Suppressor macrophage treated with lipopolysaccharide for 4 hours (primary cell): Measurements from ENCODE around the gene MED16.
"Not testable (repeated sequence)": the region's sequence is repeated elsewhere in the genome, so short reads cannot be mapped to it uniquely, and the experiment has no call there.

ENCODE experiments used
- DNase-seq: peaks from one replicate; pipeline ENCODE4 v3.0.0-alpha.2; 2020

The MED16 gene

DNA sequence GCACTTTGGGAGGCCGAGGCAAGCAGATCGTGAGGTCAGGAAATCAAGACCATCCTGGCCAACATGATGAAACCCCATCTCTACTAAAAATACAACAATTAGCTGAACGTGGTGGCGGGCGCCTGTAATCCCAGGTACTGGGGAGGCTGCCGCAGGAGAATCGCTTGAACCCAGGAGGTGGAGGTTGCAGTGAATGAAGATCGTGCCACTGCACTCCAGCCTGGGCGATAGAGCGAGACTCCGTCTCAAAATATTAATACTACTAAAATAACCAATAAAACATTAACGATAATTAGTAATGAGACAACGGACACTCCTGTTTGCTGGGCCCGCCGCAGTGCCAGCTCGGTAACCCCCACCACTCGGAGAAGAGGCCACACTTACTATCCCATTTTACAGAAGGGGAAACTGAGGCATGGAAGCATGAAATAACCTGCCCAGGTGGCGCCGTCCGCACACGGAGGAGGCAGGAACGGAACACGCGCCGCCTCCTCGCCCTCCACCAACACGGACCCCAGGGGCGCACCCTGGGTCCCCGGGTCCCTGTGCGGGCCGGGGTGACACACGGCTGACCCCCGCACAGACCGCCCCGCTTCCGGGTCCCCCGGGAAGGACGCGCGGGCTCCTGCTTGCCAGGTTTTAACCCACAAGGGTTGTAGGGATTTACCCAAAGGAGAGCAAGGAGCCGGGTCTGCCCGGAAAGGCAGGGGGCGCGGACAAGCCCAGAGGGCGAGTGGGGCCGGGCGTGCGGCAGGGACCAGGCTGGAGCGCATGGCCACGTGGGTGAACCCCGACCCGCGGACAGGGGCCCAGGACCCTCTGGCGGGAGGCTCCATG, 18.4 kb upstream of the MED16 start:
- no peak for DNase-seq

DNA sequence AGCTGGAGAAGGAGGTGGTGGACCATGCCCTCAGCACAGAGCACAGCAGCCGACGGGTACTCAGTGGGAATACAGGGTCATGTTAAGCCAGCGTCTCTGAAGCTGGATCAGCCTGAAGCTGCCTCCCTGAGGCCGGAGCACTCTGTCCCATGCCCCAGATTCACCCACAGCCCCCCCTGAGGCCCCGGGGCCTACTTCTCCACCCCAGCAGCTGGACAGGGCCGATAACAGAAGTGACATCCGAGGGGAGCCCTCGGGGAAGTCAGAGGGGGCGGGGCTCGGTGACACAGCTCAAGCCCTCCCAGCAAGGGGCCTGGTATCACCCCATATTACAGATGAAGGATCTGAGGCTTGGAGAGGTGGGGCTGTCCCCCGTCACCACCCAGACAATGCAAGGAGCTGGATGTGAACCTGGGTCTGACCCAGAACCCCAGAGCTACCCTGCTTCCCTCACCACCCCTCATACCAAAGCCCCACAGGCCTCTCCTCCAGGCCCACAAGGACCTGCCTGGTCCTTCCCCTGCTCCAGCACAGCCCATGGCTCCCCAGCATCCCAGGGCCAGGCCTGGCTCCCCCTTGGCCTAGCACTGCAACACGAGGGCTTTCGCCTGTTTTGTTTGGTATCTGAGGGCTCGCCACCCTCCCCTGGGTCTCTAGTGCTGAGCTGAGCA, 14.3 kb upstream of the MED16 start:
- DNase-seq: peak; percentile 52

DNA sequence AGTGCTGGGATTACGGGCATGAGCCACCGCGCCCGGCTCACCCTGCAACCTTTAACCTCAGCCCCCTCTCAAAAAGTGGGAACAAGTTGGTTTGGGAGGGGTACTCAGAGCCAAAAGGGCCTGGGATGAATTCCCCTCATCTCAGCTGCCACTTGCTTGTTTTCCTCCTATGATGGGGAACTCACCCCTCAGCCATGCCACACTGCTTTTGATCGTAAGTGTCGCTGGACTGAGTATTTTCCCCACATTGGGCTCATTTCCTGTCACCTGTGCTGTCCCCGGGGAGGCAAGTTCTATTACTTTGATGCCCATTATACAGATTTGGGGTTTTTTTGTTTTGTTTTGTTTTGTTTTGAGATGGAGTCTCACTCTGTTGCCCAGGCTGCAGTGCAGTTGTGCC, 13.5 kb upstream of the MED16 start:
- DNase-seq: no peak

DNA sequence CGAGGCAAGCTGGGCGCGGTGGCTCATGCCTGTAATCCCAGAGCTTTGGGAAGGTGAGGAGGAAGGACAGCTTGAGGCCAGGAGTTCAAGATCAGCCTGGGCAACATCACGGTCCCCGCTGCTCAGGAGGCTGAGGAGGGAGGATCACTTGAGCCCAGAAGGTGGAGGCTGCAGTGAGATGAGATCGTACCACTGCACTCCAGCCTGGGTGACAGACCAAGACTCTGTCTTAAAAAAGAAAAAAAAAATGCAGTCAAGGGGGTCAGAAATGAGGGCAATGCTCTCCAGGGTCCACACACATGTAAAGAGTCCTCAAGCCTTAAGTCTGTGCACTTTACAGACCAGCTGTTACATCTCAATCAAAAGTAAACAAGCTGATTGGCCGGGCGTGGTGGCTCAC, 11.6 kb upstream of the MED16 start:
- no peak for DNase-seq

DNA sequence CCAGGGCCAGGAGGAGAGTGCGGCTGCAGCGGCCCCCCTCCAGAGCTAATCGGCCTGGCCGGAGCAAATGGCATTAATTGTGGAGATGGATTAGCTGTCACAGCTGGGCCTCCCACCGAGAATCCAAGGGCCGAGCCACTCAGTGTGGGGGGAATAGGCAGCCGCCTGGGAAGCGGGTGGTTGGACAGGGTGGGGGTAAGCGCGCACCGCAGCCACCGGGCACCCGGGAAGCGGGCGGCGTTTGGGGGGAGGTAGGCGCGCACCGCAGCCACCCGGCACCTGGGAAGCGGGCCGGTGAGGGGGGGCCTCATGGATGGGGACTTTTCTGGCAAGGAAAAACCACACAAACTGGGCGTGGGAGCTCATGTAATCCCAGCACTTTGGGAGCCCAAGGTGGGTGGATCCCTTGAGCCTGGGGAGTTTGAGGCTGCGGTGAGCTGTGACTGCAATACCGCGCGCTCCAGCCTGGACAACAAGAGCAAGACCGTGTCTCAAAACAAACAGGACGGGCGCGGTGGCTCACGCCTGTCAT, 10.3 kb upstream of the MED16 start:
- DNase-seq: no peak

DNA sequence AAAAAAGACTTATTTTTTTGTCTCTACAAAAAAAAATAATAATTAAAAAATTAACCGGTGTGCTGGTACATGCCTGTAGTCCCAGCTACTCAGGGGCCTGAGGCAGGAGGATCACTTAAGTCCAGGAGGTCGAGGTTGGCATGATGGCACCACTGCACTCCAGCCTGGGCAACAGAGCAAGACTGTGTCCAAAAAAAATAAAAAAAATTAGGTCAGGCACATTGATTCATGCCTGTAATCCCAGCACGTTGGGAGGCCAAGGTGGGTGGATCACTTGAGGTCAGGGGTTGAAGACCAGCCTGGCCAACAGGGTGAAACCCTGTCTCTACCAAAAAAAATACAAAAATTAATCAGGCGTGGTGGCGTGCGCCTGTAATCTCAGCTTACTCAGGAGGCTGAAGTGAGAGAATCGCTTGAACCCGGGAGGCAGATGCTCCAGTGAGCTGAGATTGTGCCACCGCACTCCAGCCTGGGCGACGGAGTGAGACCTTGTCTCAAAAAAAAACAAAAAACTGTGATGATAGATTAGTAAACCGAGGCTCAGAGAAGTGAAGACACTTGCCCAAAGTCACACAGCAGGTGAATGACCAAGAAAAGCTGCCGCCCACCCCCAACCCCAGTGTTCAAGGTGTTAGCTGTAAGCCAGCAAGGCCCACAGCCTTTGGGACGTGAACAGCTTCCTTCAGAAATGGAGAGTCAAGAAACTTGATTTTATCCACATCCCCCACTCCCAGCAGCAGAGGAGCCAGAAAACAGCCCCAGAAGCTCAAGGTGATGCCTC, 9.6 kb upstream of the MED16 start:
- no peak for DNase-seq

DNA sequence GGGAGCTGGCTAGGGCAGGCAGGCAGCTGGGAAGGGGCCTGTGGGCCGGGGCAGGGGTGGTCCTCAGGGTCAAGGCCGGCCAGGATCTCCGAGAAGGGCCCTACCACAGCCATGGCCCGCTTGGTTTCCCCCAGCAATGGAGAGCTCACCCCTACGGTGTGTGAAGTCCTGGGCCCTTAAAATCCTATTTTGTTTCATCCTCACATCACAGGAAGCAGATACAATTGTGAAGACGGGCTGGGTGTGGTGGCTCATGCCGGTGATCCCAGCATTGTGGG, 9.0 kb upstream of the MED16 start:
- no peak for DNase-seq

DNA sequence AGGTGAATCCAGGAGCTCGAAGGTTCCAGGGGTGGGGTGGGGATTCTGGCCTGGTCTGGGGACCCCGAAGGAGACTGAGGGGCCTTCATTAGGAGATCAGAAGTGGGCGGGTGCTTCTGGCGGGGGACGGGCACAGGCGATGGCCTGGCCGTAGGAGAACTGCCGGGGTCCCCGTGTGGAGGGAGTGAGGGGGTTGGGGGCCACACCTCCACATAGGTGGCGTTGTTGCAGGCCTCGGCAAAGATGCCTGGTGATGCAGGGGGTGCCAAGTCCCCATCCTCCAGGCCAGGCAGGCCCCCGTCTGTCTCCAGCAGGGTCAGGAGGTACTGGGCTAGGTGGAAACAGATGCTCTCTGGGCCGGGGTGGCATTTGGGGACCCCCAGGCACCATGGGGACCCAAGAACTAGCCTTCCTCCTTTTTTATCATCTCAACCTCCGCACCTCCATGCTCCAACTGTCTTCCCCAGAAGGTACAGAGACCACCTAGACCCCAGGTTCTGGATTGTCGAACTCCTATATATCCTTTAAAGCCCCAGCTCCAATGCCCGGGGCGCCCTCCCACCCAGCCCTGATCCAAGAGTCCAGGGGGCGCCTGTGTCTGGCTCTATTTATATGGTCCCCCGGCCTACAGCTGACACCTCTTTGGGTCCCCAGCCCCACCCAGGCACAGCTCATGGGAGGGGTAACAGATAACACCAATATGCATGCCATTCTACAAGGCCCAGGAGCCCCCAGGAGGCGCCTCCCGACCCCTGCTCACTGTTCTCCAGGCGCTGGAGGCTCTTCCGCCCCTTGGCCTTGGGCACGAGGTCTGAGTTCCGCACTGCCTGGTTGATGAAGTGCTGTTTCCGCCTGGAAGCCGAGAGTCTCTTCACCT, 8.5 kb upstream of the MED16 start:
- DNase-seq: no peak

DNA sequence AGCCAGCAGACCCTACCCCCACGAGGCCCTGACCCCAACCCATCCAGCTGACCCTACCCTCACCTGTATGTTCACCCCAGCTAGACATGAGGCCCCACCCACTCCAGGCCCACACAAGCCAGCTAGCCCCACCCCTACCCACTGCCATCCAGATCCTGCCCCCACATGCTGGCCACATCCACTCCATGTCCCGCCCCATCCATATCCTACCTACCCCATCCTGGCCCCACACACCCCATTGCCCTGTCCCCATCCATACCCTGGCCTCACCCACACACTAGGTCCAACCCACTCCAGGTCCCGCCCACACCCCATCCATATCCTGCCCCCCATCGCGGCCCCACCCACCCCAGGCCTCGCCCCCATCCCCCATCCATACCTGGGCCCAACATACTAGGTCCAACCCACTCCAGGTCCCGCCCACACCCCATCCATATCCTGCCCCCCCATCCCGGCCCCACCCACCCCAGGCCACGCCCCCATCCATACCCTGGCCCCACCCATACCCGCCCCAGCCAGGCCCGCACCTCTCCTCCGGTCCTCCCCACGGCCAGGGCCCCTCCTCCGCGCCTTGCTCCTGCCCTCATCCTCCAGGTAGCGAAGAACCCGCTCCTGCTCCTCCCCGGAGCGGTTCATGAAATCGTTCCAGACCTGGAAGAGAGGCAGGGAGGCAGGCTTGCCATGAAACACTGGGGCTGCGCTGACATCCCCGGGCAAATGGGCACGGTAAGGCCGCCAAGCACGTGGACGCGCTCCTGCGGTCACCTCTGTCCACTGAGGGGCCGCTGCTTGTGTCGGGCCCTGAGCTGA, 7.5 kb upstream of the MED16 start:
- DNase-seq: no peak

DNA sequence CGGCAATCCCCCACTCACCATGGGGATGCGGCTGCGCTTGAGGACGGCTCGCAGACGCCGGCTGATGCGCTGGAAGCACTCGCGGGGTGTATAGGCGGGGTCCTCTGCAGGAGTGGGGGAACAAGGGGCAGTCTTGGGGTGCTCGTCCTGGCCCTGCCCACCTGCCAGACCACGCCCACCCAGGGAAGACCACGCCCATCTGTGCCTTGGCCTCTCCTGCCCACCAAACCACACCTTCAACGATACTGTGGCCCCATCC, 7.0 kb upstream of the MED16 start:
- DNase-seq: no peak

DNA sequence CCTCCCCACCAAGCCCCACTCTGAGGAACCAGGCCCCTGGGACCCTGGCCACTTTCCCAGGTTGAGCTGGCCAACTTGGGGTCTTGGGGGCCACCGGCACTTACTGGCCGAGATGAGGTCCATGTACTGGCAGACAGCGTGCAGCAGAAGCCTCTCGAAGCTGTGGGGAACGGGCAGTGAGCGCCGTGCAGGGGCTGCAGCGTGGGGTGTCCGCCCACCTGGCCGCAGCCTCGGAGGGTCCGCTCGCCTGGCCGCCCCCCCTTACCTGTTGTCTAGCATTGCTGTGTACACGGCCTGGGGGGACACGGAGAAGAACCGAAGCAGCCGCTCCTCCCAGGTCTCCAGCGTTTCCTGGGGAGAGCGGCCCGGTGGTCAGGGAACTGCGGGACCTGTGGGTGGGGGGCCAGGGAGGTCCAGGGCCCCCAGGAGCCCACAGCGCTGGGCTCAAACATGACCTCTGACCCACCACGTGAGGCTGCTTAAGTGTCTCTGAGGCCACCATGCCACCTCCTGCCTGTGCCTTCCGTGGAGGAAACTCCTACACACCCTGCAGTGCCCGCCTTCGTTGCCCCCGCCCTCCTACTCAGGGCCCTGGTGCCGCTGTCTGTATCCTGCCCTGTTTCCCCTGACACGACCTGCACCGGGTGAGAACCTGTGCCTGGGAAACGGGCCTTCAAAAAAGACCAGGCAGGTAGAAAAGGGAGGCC, 6.5 kb upstream of the MED16 start:
- no peak for DNase-seq

DNA sequence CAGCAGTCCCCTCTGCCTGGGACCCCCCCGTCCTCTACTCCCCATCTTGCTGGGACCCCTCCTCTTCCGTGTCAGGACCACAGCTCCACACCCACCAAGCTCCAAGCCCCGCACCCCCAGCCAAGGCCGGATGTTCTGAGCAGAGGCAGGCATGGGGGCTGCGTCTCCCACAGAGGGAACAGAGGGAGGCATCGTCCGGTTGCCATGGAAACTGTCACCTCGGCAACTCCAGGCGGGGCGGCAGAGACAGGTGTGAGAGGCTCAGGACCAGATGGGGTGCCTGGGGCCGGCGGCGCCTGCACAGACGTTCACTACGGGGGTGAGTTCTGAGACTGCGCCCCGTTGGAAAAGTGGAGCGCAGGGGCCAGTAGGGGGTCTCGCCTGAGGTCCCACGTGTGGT, 5.7 kb upstream of the MED16 start:
- no peak for DNase-seq

DNA sequence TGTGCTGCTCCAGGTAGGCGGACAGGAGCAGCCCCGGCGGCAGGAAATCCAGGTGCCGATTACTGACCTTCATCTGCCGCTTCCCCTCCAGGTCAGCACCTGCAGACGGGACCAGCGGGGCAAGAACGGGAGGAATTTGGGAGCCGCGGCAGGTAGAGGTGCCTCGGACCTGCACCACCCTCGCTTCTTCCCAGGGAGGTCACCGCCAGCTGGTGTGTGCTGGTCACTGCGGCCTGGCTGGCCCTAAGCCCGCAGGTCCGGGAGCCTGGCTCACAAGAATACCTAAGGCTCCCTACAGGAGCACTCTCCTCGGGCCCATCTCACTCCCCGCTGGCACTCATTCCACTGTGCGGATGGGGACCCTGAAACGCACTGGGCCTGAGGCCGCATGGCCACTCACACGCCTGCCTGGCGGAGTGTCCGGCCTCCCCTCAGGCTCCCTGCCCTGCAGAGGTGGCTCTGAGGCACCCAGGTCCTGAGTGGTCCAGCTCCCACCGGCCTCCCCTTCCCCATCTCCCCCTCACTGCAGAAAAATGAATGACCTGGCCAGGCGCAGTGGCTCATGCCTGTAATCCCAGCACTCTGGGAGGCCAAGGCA, 4.6 kb upstream of the MED16 start:
- DNase-seq: no peak

DNA sequence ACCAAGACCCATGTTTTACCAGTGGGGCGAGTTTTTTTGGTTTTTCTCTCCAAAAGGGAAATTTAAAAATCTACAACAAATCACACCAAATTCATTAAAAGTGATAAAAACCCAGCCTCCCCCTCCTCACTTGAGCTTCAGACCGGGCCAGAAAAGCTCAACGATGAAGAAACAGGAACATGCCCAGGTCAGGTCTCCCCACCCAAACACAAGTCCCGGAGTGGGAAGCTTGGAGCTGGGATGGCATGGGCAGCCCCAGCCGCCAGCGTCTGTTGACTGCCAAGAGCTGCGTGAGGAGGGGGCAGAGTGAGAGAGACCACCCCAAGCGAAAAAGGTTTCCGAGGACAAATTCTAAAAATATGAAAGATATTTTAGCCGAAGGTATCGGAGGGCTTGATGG, 4.0 kb upstream of the MED16 start:
- DNase-seq: no peak

DNA sequence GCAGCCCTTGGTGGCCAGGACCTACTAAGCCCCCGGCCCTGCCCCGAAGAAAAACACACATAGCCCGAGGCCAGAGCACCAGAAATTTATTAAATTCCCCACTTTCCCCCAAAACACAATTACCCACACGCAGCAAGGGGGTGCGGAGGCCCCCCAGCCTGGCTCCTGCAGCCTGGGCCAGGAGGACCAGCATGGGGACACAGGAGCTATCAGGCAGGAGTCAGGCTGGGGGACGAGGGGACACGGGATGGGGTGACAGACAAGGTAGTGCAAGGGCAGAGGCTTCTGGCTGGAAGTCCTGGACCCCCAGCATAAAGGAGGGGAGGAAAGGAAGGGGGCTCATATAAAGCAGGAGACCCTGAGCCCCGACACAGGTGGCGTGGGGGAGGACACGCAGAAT, 3.4 kb upstream of the MED16 start:
- DNase-seq: no peak

DNA sequence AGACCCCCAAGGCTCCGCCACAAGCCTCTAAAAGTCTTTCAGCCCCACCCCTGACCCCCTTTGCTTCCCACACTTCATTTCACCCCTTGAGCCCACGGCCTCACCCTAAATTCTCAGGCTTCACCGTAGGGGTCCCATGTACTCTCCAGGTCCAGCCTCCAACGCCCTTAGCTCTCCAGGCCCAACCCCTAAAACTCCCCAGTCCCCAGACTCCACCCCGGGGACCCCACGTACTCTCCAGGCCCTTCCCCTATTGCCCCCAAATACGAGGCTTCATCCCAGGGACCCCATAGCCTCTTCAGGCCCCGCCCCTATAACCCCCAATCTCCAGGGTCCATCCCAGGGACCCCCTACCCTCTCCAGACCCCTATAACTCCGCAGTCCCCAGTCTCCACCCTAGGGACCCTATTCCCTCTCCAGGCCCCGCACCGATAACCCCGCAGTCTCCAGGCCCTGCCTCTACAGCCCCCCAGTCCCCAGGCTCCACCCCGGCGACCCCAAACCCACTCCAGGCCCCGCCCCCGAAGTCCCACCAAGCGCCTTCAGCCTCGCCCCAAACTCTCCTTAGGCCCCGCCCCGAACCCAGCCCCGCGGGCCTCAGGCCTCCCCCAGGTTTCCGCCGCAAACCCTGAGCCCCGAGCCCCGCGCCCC, 619 bp downstream of the MED16 start:
- DNase-seq: no peak

DNA sequence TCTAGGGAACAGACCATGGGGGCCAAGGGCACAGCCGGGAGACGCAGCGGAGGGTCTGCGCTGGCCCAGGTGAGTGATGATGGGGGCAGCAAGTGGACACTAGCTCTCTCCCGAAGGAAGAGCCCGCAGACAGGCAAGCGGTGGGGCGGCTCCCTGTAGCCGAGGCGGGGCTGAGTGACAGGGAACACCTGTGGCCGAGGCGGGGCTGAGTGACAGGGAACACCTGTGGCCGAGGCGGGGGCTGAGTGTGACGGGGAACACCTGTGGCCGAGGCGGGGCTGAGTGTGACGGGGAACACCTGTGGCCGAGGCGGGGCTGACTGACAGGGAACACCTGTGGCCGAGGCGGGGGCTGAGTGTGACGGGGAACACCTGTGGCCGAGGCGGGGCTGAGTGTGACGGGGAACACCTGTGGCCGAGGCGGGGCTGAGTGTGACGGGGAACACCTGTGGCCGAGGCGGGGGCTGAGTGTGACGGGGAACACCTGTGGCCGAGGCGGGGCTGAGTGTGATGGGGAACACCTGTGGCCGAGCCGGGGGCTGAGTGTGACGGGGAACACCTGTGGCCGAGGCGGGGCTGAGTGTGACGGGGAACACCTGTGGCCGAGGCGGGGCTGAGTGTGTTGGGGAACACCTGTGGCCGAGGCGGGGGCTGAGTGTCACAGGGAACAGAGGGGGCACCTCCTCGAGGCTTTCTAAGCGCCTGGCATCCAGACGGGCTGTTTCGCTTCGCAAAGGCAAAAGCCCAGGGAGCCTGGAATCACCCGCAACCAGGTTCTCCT, 1.4 kb downstream of the MED16 start:
- DNase-seq: not testable (repeated sequence)

DNA sequence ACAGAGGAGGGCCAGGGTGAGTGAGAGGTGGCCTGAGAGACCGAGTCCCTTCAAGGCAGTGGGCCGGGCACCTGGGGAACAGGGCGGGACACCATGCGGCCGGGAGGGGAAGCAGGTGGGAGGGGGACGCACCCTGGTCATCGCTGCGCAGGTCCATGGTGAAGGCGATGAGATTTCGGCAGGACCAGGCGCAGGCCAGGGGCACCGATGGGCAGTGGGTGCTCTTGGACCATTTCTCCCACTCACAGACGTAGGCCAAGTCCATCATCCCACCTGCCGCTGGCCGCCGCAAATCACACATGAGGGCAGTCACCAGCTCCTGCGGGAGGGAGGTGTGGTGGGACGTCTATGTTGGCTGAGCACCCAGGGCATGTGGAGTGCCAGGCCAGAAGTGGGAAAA, 2.2 kb downstream of the MED16 start:
- DNase-seq: no peak

DNA sequence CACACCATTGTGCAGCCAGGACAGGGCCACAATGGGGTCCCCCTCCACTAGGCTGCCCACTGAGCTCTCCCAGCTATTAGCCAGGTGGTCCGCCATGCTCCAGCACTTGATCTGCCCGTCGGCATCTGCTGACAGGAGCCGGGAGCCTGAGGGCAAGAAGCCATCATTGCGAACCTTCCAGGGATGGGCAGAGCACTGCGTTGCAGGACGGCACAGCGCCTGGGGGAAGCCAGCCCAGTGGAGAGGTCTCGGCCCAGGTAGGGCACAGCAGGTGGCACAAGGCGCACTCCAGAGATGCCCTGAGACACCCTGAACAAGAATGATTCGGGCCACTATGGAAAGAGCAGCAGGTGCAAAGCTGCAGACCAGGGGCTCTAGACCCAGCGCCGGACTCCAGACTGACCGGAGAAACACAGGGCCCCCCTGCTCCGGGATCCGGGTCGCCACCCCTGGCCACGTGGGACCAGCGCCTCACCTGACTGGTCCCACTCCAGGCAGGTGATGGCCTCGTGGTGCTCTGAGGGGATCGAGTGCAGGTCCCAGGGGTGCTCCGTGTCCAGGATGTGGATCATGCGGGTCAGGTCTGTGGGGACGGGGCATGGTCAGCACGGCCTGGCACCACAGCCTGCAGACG, 3.2 kb downstream of the MED16 start:
- DNase-seq: no peak
